H1 (cell line): ENCODE results near the gene LRRC27. TPM values are rescaled to one million over a fixed set of nuclear protein-coding genes. Genes with fewer than 3 reads are reported as not detected.

Experiments
- CTCF ChIA-PET: fragments of 300-600 bp; sonication (Branson Sonifier 250); formaldehyde crosslinking; loops from one replicate; lab custom pipeline; 2021; ENCODE audit not compliant: partially characterized antibody; lab: Charles Lee
- POLR2A ChIA-PET: fragments of 300-600 bp; sonication (Branson Sonifier 250); formaldehyde crosslinking; loops from one replicate; lab custom pipeline; 2021; ENCODE audit warnings: inconsistent platforms; ENCODE audit not compliant: partially characterized antibody; lab: Charles Lee
- DNase-seq, 2 experiments: peaks; one replicate each; pipeline versions ENCODE4 v3.0.0 to v3.0.0-alpha.2; 2010 to 2022; ENCODE audit warnings: low spot score in 2 of 2, low read depth in 1 of 2, mixed read lengths in 1 of 2
- FAIRE-seq: peaks from 2 replicates; lab custom pipeline; 2011; peaks lifted over from hg19 to GRCh38; lab: Jason Lieb, UNC
- H2AFZ ChIP-seq: 2 replicates; pipeline ENCODE4 v1.8.1; 2012; ENCODE audit warnings: low read length, inconsistent platforms
- H2AK5ac ChIP-seq: 2 replicates; pipeline ENCODE4 v1.6.1; 2013; ENCODE audit warnings: low read depth, low read length
- H2BK120ac ChIP-seq: replicated peaks from 2 replicates; pipeline ENCODE3; 2013; ENCODE audit warnings: low read depth, low read length, inconsistent platforms
- H2BK12ac ChIP-seq: 2 replicates; pipeline ENCODE4 v1.6.1; 2013; ENCODE audit warnings: low read depth, low read length
- H2BK15ac ChIP-seq: 2 replicates; pipeline ENCODE4 v1.6.1; 2013; ENCODE audit warnings: low read length
- H2BK20ac ChIP-seq: 2 replicates; pipeline ENCODE4 v1.6.1; 2013; ENCODE audit warnings: low read length
- H2BK5ac ChIP-seq: 2 replicates; pipeline ENCODE4 v1.6.1; 2013; ENCODE audit warnings: low read depth, low read length
- H3K14ac ChIP-seq: 2 replicates; pipeline ENCODE4 v1.6.1; 2013; ENCODE audit warnings: inconsistent platforms; ENCODE audit not compliant: insufficient read length
- H3K18ac ChIP-seq: 2 replicates; pipeline ENCODE4 v1.6.1; 2013; ENCODE audit warnings: low read length; ENCODE audit errors: extremely low read depth
- H3K23ac ChIP-seq: 2 replicates; pipeline ENCODE4 v1.6.1; 2013; ENCODE audit warnings: inconsistent platforms; ENCODE audit not compliant: insufficient read length
- H3K23me2 ChIP-seq: 2 replicates; pipeline ENCODE4 v1.6.1; 2013; ENCODE audit warnings: low read depth, low read length
- H3K27ac ChIP-seq: 2 replicates; pipeline ENCODE4 v1.6.1; 2011; ENCODE audit warnings: low read depth, low read length, inconsistent platforms
- H3K27me3 ChIP-seq, 4 experiments: replicated peaks in 1 of 4; 1 replicate in 1 of 4; 2 replicates in 3 of 4; pipeline versions ENCODE4 v1.6.1 to v1.8.1; 2011 to 2013; ENCODE audit warnings: low read length in 3 of 4, mild to moderate bottlenecking in 3 of 4, inconsistent platforms in 2 of 4, mixed read lengths in 2 of 4, moderate library complexity in 1 of 4; ENCODE audit not compliant: control insufficient read depth in 3 of 4, insufficient read depth in 3 of 4; ENCODE audit errors: extremely low read depth in 1 of 4
- H3K36me3 ChIP-seq, 4 experiments: 2 replicates each; pipeline versions ENCODE4 v1.6.1 to v1.8.1; 2011 to 2013; ENCODE audit warnings: mild to moderate bottlenecking in 4 of 4, low read length in 3 of 4, moderate library complexity in 2 of 4, control low read depth in 1 of 4, inconsistent platforms in 1 of 4; ENCODE audit not compliant: insufficient read depth in 4 of 4, control insufficient read depth in 2 of 4
- H3K4ac ChIP-seq: replicated peaks from 2 replicates; pipeline ENCODE3; 2013; ENCODE audit warnings: low read length, low read depth, mixed read lengths, inconsistent platforms; ENCODE audit not compliant: insufficient read length
- H3K4me1 ChIP-seq, 4 experiments: replicated peaks in 1 of 4; 1 replicate in 1 of 4; 2 replicates in 3 of 4; pipeline versions ENCODE4 v1.6.1 to v1.8.1; 2011 to 2013; ENCODE audit warnings: low read length in 3 of 4, inconsistent platforms in 2 of 4, mixed read lengths in 1 of 4; ENCODE audit not compliant: insufficient read depth in 4 of 4, control insufficient read depth in 3 of 4
- H3K4me2 ChIP-seq, 2 experiments: 2 replicates each; pipeline versions ENCODE4 v1.6.1 to v1.8.1; 2011 to 2013; ENCODE audit warnings: low read depth in 2 of 2, low read length in 2 of 2, control low read depth in 1 of 2, inconsistent platforms in 1 of 2, mild to moderate bottlenecking in 1 of 2; ENCODE audit not compliant: insufficient read depth in 1 of 2
- H3K4me3 ChIP-seq, 4 experiments: fragments of 200-600, 300-600 bp in 1 of 4; sonication (generic), shearing (Covaris generic), sonication (Bioruptor Twin) in 1 of 4; 2 replicates each; pipeline versions ENCODE4 v1.5.1 to v1.8.1; 2011 to 2016; ENCODE audit warnings: low read length in 4 of 4, low read depth in 3 of 4, control low read depth in 2 of 4, inconsistent platforms in 2 of 4, mild to moderate bottlenecking in 2 of 4, mixed read lengths in 1 of 4, moderate library complexity in 1 of 4; ENCODE audit not compliant: insufficient read depth in 2 of 4; ENCODE audit errors: extremely low read depth in 1 of 4
- H3K56ac ChIP-seq: replicated peaks from 2 replicates; pipeline ENCODE3; 2013; ENCODE audit warnings: low read depth, mild to moderate bottlenecking, mixed read lengths, low read length, inconsistent platforms; ENCODE audit not compliant: insufficient read length
- H3K79me1 ChIP-seq: 2 replicates; pipeline ENCODE4 v1.6.1; 2013; ENCODE audit warnings: low read depth, low read length, control low read depth
- H3K79me2 ChIP-seq, 2 experiments: 2 replicates each; pipeline versions ENCODE4 v1.6.1 to v1.8.1; 2012 to 2013; ENCODE audit warnings: low read length in 2 of 2, mild to moderate bottlenecking in 2 of 2, inconsistent platforms in 1 of 2; ENCODE audit not compliant: insufficient read depth in 2 of 2, control insufficient read depth in 1 of 2
- H3K9ac ChIP-seq, 4 experiments: replicated peaks in 1 of 4; 1 replicate in 1 of 4; 2 replicates in 3 of 4; pipeline versions ENCODE4 v1.6.1 to v1.8.1; 2011 to 2013; ENCODE audit warnings: low read depth in 3 of 4, low read length in 3 of 4, control low read depth in 2 of 4, mild to moderate bottlenecking in 2 of 4, moderate library complexity in 2 of 4, inconsistent platforms in 1 of 4; ENCODE audit errors: extremely low read depth in 1 of 4
- H3K9me3 ChIP-seq, 2 experiments: 2 replicates each; pipeline versions ENCODE4 v1.6.1 to v1.8.1; 2012 to 2013; ENCODE audit warnings: mild to moderate bottlenecking in 2 of 2, moderate library complexity in 2 of 2, control low read depth in 1 of 2, inconsistent platforms in 1 of 2, low read depth in 1 of 2, low read length in 1 of 2, mixed read lengths in 1 of 2; ENCODE audit not compliant: insufficient read depth in 2 of 2
- H4K20me1 ChIP-seq, 2 experiments: replicated peaks in 1 of 2; 2 replicates each; pipeline versions ENCODE3 to v1.8.1; 2011 to 2013; ENCODE audit warnings: inconsistent platforms in 2 of 2, low read length in 2 of 2, mild to moderate bottlenecking in 1 of 2; ENCODE audit not compliant: insufficient read depth in 2 of 2, control insufficient read depth in 1 of 2
- H4K5ac ChIP-seq: 2 replicates; pipeline ENCODE4 v1.6.1; 2013; ENCODE audit warnings: low read length, low read depth, mixed read lengths, inconsistent platforms; ENCODE audit not compliant: insufficient read length
- H4K8ac ChIP-seq: 2 replicates; pipeline ENCODE4 v1.8.0; 2013; ENCODE audit warnings: mild to moderate bottlenecking, moderate library complexity, low read length, inconsistent platforms; ENCODE audit not compliant: insufficient read depth; ENCODE audit errors: extremely low read depth
- H4K91ac ChIP-seq: replicated peaks from 2 replicates; pipeline ENCODE3; 2013; ENCODE audit warnings: low read length, mixed read lengths, inconsistent platforms; ENCODE audit not compliant: insufficient read length
- BRCA1 ChIP-seq: IDR thresholded peaks from 2 replicates; pipeline ENCODE4 v1.6.1; 2012; ENCODE audit warnings: low read depth, low read length, improper control_type of control experiment
- CTBP2 ChIP-seq: IDR thresholded peaks from 2 replicates; pipeline ENCODE4 v1.7.0; 2011; ENCODE audit warnings: borderline replicate concordance, mild to moderate bottlenecking, moderate library complexity, mixed read lengths, low read length; ENCODE audit not compliant: insufficient read depth, insufficient read length
- GTF2F1 ChIP-seq: IDR thresholded peaks from 2 replicates; pipeline ENCODE4 v1.6.1; 2012; ENCODE audit warnings: low read depth, low read length, improper control_type of control experiment, borderline replicate concordance
- SIX5 ChIP-seq: IDR thresholded peaks from 2 replicates; pipeline ENCODE4 v1.6.1; 2011; ENCODE audit warnings: mild to moderate bottlenecking, low read depth, low read length
- SP4 ChIP-seq: IDR thresholded peaks from 2 replicates; pipeline ENCODE4 v1.6.1; 2012; ENCODE audit warnings: low read length, inconsistent platforms
- TAF1 ChIP-seq: IDR thresholded peaks from 2 replicates; pipeline ENCODE4 v1.6.1; 2011; ENCODE audit warnings: mild to moderate bottlenecking, low read depth, low read length
- WGBS, 2 experiments: shearing (Covaris generic) in 1 of 2; methylation state at CpG; one replicate each; pipeline versions ENCODE4 v1.1.6 to v1.1.7; 2013 to 2015; ENCODE audit warnings: low lambda C conversion rate in 2 of 2, mixed read lengths in 2 of 2, inconsistent platforms in 1 of 2, low coverage in 1 of 2, missing lambda C conversion rate in 1 of 2; ENCODE audit not compliant: insufficient replicate concordance in 2 of 2, insufficient coverage in 1 of 2, insufficient read length in 1 of 2; ENCODE audit errors: extremely low coverage in 1 of 2, missing lambda C conversion rate in 1 of 2; 5-methylcytosine and 5-hydroxymethylcytosine counted together
- polyA plus RNA-seq, 7 experiments: library from polyadenylated mRNA; depleted of rRNA in 3 of 7; stranded (reverse) in 5 of 7; unstranded in 2 of 7; fragments of >200 nt in 5 of 7; fragments of 200-250 nt in 2 of 7; gene quantifications; 1 replicate in 5 of 7; 2 replicates in 1 of 7; 4 replicates in 1 of 7; pipeline versions ENCODE4 v1.2.1 to v1.2.3, GENCODE V29; 2011 to 2013; ENCODE audit warnings: missing spikeins in 2 of 7, mixed read lengths in 2 of 7
- total RNA-seq: library from RNA; stranded (reverse); fragmentation: NEBNext Ultra II Directional; extraction: Animal tissue kit (Norgen Biotek cat#: 25700); gene quantifications from 2 replicates; pipeline ENCODE4 v1.2.1, GENCODE V29; 2021

LRRC27 gene
- total and polyA plus RNA-seq, 2 of the 8 experiments (the other 6 are each of a cell fraction or from before 2014, with no cell fraction given), result 1.2 to 3.8 TPM

- H3K23me2 ChIP-seq, result no peaks in the 10 kb centered on the region
- no peak overlapping the region for H4K5ac ChIP-seq
- DNase-seq (no peak), FAIRE-seq (no peak)
- H3K4me2 ChIP-seq, result no peak overlapping the region
- H2BK120ac ChIP-seq, result no peak overlapping the region
- no peaks in the 10 kb centered on the region; a peak in 1 of 8 replicates for H3K36me3 ChIP-seq
- no peak overlapping the region for H3K27ac ChIP-seq
- no peaks in the 10 kb centered on the region for H3K27me3 ChIP-seq
- no peak overlapping the region for H2AFZ ChIP-seq
- no peak overlapping the region for H3K9ac ChIP-seq
- no peak overlapping the region for H3K4me3 ChIP-seq
- H2BK5ac ChIP-seq, result no peak overlapping the region
- no peak overlapping the region for H2BK20ac ChIP-seq
- 94% methylated on average over 10 of the region's 10 CpGs; no CpG with 5 or more reads in 1 of the 2 experiments for WGBS, 2 experiments
- no peak overlapping the region for H4K8ac ChIP-seq
- H3K56ac ChIP-seq, result no peak overlapping the region
- H3K23ac ChIP-seq, result no peak overlapping the region
- H4K20me1 ChIP-seq, result no peaks in the 10 kb centered on the region
- TF ChIP-seq SP4, result no peak
- TF ChIP-seq SIX5, result no peak
- no peak for TF ChIP-seq BRCA1
- no peak for TF ChIP-seq TAF1
- TF ChIP-seq CTBP2, result no peak
- no peak for TF ChIP-seq GTF2F1
- no peak overlapping the region for H3K18ac ChIP-seq
- H2AK5ac ChIP-seq, result no peak overlapping the region
- no peak overlapping the region for H2BK15ac ChIP-seq
- POLR2A ChIA-PET, result no interaction called here
- 0 out of 2 replicates have a peak, but pooled peaks cover 3% of the 10 kb centered on the region for H3K79me1 ChIP-seq
- H3K79me2 ChIP-seq, result no peaks in the 10 kb centered on the region
- H3K4me1 ChIP-seq, result no peaks in the 10 kb centered on the region; a peak in 1 of 7 replicates
- H2BK12ac ChIP-seq, result no peak overlapping the region
- no peaks in the 10 kb centered on the region for H3K9me3 ChIP-seq
- no peak overlapping the region for H3K14ac ChIP-seq
- no peak overlapping the region for H3K4ac ChIP-seq
- no peak overlapping the region for H4K91ac ChIP-seq
- CTCF ChIA-PET, result interaction anchor here (0.6 to 1.0 kb wide), 3 partner anchors 30 to 158 kb away, joined by 3 read pairs; no protein-coding TSS in a partner anchor
Measured at GRCh38 chr10:132321726-132322125, 10.3 kb upstream of the LRRC27 start.
